Fibroblast of peridontal ligament (primary cell): ENCODE results near the gene RIMBP3C.
"Not testable (repeated sequence)": the region's sequence is repeated elsewhere in the genome, so short reads cannot be mapped to it uniquely, and the experiment has no call there.

ENCODE experiments used
- DNase-seq: peaks from one replicate; pipeline ENCODE4 v3.0.0-alpha.2; 2010; ENCODE audit errors: extremely low read depth

Gene RIMBP3C

GRCh38 chr22:21531525-21531924 lies 19.7 kb downstream of the RIMBP3C start:
- not testable (repeated sequence) for DNase-seq

GRCh38 chr22:21526705-21527500 lies 24.4 kb downstream of the RIMBP3C start:
- not testable (repeated sequence) for DNase-seq

GRCh38 chr22:21516970-21517764 lies 34.1 kb downstream of the RIMBP3C start:
- not testable (repeated sequence) for DNase-seq

- DNase-seq: not testable (repeated sequence)
Measured at GRCh38 chr22:21516522-21516921, 34.7 kb downstream of the RIMBP3C start.

GRCh38 chr22:21515234-21515633 lies 36.0 kb downstream of the RIMBP3C start:
- not testable (repeated sequence) for DNase-seq

GRCh38 chr22:21514117-21514516 lies 37.1 kb downstream of the RIMBP3C start:
- not testable (repeated sequence) for DNase-seq

GRCh38 chr22:21512022-21512421 lies 39.2 kb downstream of the RIMBP3C start:
- DNase-seq: not testable (repeated sequence)

- DNase-seq: not testable (repeated sequence)
Measured at GRCh38 chr22:21510397-21510796, 40.9 kb downstream of the RIMBP3C start.

GRCh38 chr22:21499623-21500506 lies 51.4 kb downstream of the RIMBP3C start:
- not testable (repeated sequence) for DNase-seq

GRCh38 chr22:21498489-21498888 lies 52.8 kb downstream of the RIMBP3C start:
- DNase-seq: not testable (repeated sequence)

GRCh38 chr22:21497984-21498383 lies 53.3 kb downstream of the RIMBP3C start:
- DNase-seq: not testable (repeated sequence)
